IMR-90 (cell line): ENCODE measurements around the gene LRRC8C. TPM values are rescaled to one million over a fixed set of nuclear protein-coding genes. Genes with fewer than 3 reads are reported as not detected.
A peak's percentile ranks its signal among the peaks of the same experiment; 100 is the strongest.

ENCODE experiments used
- ATAC-seq: fragments of 200-7000 bp; cut with Tn5 transposase; 2 replicates; pipeline ENCODE4 v1.9.1; 2020; ENCODE audit warnings: low read depth, mild to moderate bottlenecking, moderate library complexity
- BruUV-seq: library from RNA; stranded (reverse); fragments of 400-500 nt; replicated peaks from 2 replicates; lab custom pipeline; 2021; lab: Mats Ljungman, UMichigan
- CTCF ChIA-PET: fragments of 300-600 bp; formaldehyde crosslinking; extraction: SDS; loops from one replicate; lab custom pipeline; 2021; ENCODE audit warnings: antibody characterized with exemption; lab: Yijun Ruan, JAX
- POLR2A ChIA-PET: fragments of 300-600 bp; sonication (Branson Sonifier 250); formaldehyde crosslinking; loops from one replicate; lab custom pipeline; 2022; ENCODE audit warnings: antibody characterized with exemption; ENCODE audit not compliant: unreplicated experiment; lab: Charles Lee
- DNase-seq: peaks from one replicate; pipeline ENCODE4 v3.0.0; 2013
- H2AFZ ChIP-seq: replicated peaks from 2 replicates; pipeline ENCODE3; 2013; ENCODE audit warnings: low read length, mild to moderate bottlenecking; ENCODE audit not compliant: poor library complexity
- H2AK5ac ChIP-seq: 2 replicates; pipeline ENCODE4 v1.6.1; 2013; ENCODE audit warnings: low read depth, low read length, inconsistent platforms
- H2AK9ac ChIP-seq: replicated peaks from 2 replicates; pipeline ENCODE3; 2013; ENCODE audit warnings: mild to moderate bottlenecking, low read depth, low read length, moderate library complexity; ENCODE audit not compliant: poor library complexity
- H2BK120ac ChIP-seq: 2 replicates; pipeline ENCODE4 v1.6.1; 2013; ENCODE audit warnings: low read depth, low read length, inconsistent platforms
- H2BK15ac ChIP-seq: 3 replicates; pipeline ENCODE4 v1.6.1; 2013; ENCODE audit warnings: low read depth, low read length, inconsistent platforms
- H2BK20ac ChIP-seq: 2 replicates; pipeline ENCODE4 v1.6.1; 2013; ENCODE audit warnings: low read depth, mild to moderate bottlenecking, inconsistent platforms, low read length, moderate library complexity
- H2BK5ac ChIP-seq: 2 replicates; pipeline ENCODE4 v1.6.1; 2013; ENCODE audit warnings: mild to moderate bottlenecking, low read depth, low read length, inconsistent platforms; ENCODE audit not compliant: poor library complexity, severe bottlenecking
- H3K14ac ChIP-seq: replicated peaks from 2 replicates; pipeline ENCODE4 v1.6.1; 2013; ENCODE audit warnings: low read depth, low read length, inconsistent platforms
- H3K18ac ChIP-seq: 2 replicates; pipeline ENCODE4 v1.6.1; 2013; ENCODE audit warnings: low read depth, low read length, control low read depth
- H3K23ac ChIP-seq: 2 replicates; pipeline ENCODE4 v1.6.1; 2013; ENCODE audit warnings: low read depth, low read length, inconsistent platforms
- H3K27ac ChIP-seq: 2 replicates; pipeline ENCODE4 v1.5.1; 2013; ENCODE audit warnings: mild to moderate bottlenecking, control low read depth, low read length; ENCODE audit not compliant: insufficient read depth
- H3K27me3 ChIP-seq: 2 replicates; pipeline ENCODE4 v1.6.1; 2013; ENCODE audit warnings: low read length; ENCODE audit not compliant: control insufficient read depth, insufficient read depth
- H3K36me3 ChIP-seq: 2 replicates; pipeline ENCODE4 v1.6.1; 2013; ENCODE audit warnings: low read length, mixed read lengths; ENCODE audit not compliant: control insufficient read depth, insufficient read depth
- H3K4ac ChIP-seq: 2 replicates; pipeline ENCODE4 v1.6.1; 2013; ENCODE audit warnings: low read depth, low read length, inconsistent platforms
- H3K4me1 ChIP-seq: 2 replicates; pipeline ENCODE4 v1.6.1; 2013; ENCODE audit warnings: low read length, mixed read lengths; ENCODE audit not compliant: control insufficient read depth, insufficient read depth
- H3K4me2 ChIP-seq: 2 replicates; pipeline ENCODE4 v1.6.1; 2013; ENCODE audit warnings: low read depth, mild to moderate bottlenecking, control low read depth, low read length, moderate library complexity
- H3K4me3 ChIP-seq: 2 replicates; pipeline ENCODE4 v1.5.1; 2013; ENCODE audit warnings: low read depth, mild to moderate bottlenecking, control low read depth, low read length, moderate library complexity; ENCODE audit not compliant: insufficient read depth
- H3K56ac ChIP-seq: 2 replicates; pipeline ENCODE4 v1.6.1; 2013; ENCODE audit warnings: low read length, inconsistent platforms; ENCODE audit not compliant: insufficient read depth; ENCODE audit errors: extremely low read depth
- H3K79me1 ChIP-seq, 2 experiments: 2 replicates each; pipeline ENCODE4 v1.6.1; 2013; ENCODE audit warnings: low read length in 2 of 2, inconsistent platforms in 1 of 2, low read depth in 1 of 2
- H3K9ac ChIP-seq: 2 replicates; pipeline ENCODE4 v1.6.1; 2013; ENCODE audit warnings: low read depth, low read length, control low read depth
- H3K9me1 ChIP-seq: 2 replicates; pipeline ENCODE4 v1.6.1; 2013; ENCODE audit warnings: low read length, inconsistent platforms; ENCODE audit not compliant: insufficient read depth
- H3K9me3 ChIP-seq: 2 replicates; pipeline ENCODE4 v1.6.1; 2013; ENCODE audit warnings: low read length; ENCODE audit not compliant: control insufficient read depth, insufficient read depth
- H4K20me1 ChIP-seq: 2 replicates; pipeline ENCODE4 v1.6.1; 2013; ENCODE audit warnings: low read length, inconsistent platforms; ENCODE audit not compliant: insufficient read depth
- H4K5ac ChIP-seq: 2 replicates; pipeline ENCODE4 v1.6.1; 2013; ENCODE audit warnings: mild to moderate bottlenecking, low read depth, low read length, control low read depth
- H4K8ac ChIP-seq, 2 experiments: 2 replicates each; pipeline ENCODE4 v1.6.1; 2013; ENCODE audit warnings: low read depth in 2 of 2, low read length in 2 of 2, control low read depth in 1 of 2, inconsistent platforms in 1 of 2
- H4K91ac ChIP-seq: 2 replicates; pipeline ENCODE4 v1.6.1; 2013; ENCODE audit warnings: low read depth, low read length, inconsistent platforms; ENCODE audit not compliant: insufficient read depth
- BHLHE40 ChIP-seq: fragments of 150-350 bp; IDR thresholded peaks from 2 replicates; pipeline ENCODE4 v1.6.1; 2016; ENCODE audit warnings: mild to moderate bottlenecking, low read depth, low read length
- CEBPB ChIP-seq: IDR thresholded peaks from 2 replicates; pipeline ENCODE4 v1.6.1; 2012; ENCODE audit warnings: low read depth, low read length, improper control_type of control experiment
- CTCF ChIP-seq: conservative IDR thresholded peaks from 2 replicates; pipeline ENCODE4 v1.5.1; 2012; ENCODE audit warnings: mild to moderate bottlenecking, low read depth, low read length, improper control_type of control experiment
- ELK1 ChIP-seq: fragments of 150-350 bp; IDR thresholded peaks from 2 replicates; pipeline ENCODE4 v1.6.1; 2016; ENCODE audit warnings: low read depth, mild to moderate bottlenecking, low read length, moderate library complexity, borderline replicate concordance
- MAFK ChIP-seq: IDR thresholded peaks from 2 replicates; pipeline ENCODE4 v1.6.1; 2012; ENCODE audit warnings: low read depth, low read length, improper control_type of control experiment
- MAZ ChIP-seq: IDR thresholded peaks from 2 replicates; pipeline ENCODE4 v1.6.1; 2012; ENCODE audit warnings: low read depth, mild to moderate bottlenecking, low read length, improper control_type of control experiment, moderate library complexity, borderline replicate concordance
- NFE2L2 ChIP-seq: fragments of 150-350 bp; IDR thresholded peaks from 2 replicates; pipeline ENCODE4 v1.6.1; 2016; ENCODE audit warnings: low read depth, mild to moderate bottlenecking, low read length
- POLR2A ChIP-seq: IDR thresholded peaks from 2 replicates; pipeline ENCODE4 v1.6.1; 2012; ENCODE audit warnings: mild to moderate bottlenecking, low read depth, low read length
- RAD21 ChIP-seq: IDR thresholded peaks from 2 replicates; pipeline ENCODE4 v1.6.1; 2012; ENCODE audit warnings: low read length, improper control_type of control experiment
- RCOR1 ChIP-seq: IDR thresholded peaks from 2 replicates; pipeline ENCODE4 v1.6.1; 2012; ENCODE audit warnings: mild to moderate bottlenecking, low read length, improper control_type of control experiment; ENCODE audit not compliant: insufficient replicate concordance
- RFX5 ChIP-seq: IDR thresholded peaks from 2 replicates; pipeline ENCODE4 v1.8.0; 2012; ENCODE audit warnings: low read depth, mild to moderate bottlenecking, low read length, moderate library complexity
- SMC3 ChIP-seq: fragments of 150-350 bp; IDR thresholded peaks from 2 replicates; pipeline ENCODE4 v1.6.1; 2016; ENCODE audit warnings: low read depth, mild to moderate bottlenecking, antibody characterized with exemption, low read length, moderate library complexity
- WGBS, 2 experiments: methylation state at CpG; one replicate each; pipeline versions ENCODE4 v1.1.5 to v1.1.7; 2013; ENCODE audit warnings: missing lambda C conversion rate in 2 of 2; ENCODE audit not compliant: insufficient read length in 1 of 2; ENCODE audit errors: extremely low coverage in 2 of 2; 5-methylcytosine and 5-hydroxymethylcytosine counted together
- dilution Hi-C: fragments of 300-500 bp; cut with HindIII; formaldehyde crosslinking; loops from one replicate; pipeline ENCODE4 v1.14.3; 2018; ENCODE audit warnings: low sequenced_read_pairs; ENCODE audit not compliant: unreplicated experiment
- in situ Hi-C: fragments of 300-500 bp; cut with MboI; formaldehyde crosslinking; loops from 3 replicates; pipeline ENCODE4 v1.14.3; 2019; ENCODE audit warnings: low sequenced_read_pairs, inconsistent platforms, mixed read lengths
- intact Hi-C: fragments of 100-400 bp; cut with micrococcal nuclease; formaldehyde crosslinking; loops from 2 replicates; pipeline ENCODE4 v1.10.0; 2022
- polyA plus RNA-seq, 3 experiments: library from polyadenylated mRNA; depleted of rRNA; stranded (reverse); fragments of >200 nt; gene quantifications; 2 replicates each; pipeline ENCODE4 v1.2.3, GENCODE V29; 2012; ENCODE audit warnings: low replicate concordance in 1 of 3
- total RNA-seq: library from RNA; depleted of rRNA; stranded (reverse); fragments of >200 nt; gene quantifications from 2 replicates; pipeline ENCODE4 v1.2.3, GENCODE V29; 2012

Gene LRRC8C
- total and polyA plus RNA-seq, 2 of the 4 experiments (the other 2 are of a cell fraction): 6.5 to 12.9 TPM

- TF ChIP-seq NFE2L2 (no peak), MAFK (no peak), CEBPB (no peak), RFX5 (no peak)
These were observed 130.1 kb downstream of the LRRC8C start (continued) for GRCh38 chr1:89762779-89763648.

- no peaks in the 10 kb centered on the region; the same call in 1 of the 2 replicates for H3K9me1 ChIP-seq
- WGBS, 2 experiments: 49% methylated on average over 4 of the region's 5 CpGs; no CpG with 5 or more reads in 1 of the 2 experiments
- no peaks in the 10 kb centered on the region for H4K20me1 ChIP-seq
- H3K4me1 ChIP-seq: peaks cover 2% of the 10 kb centered on the region; the same call in 1 of the 2 replicates
- H4K91ac ChIP-seq: no peak overlapping the region
- ATAC-seq (no peak), DNase-seq (no peak)
- POLR2A ChIA-PET: interaction anchor here (0.8 kb wide), 1 partner anchor 167 kb away, joined by 4 read pairs; no protein-coding TSS in a partner anchor
- H3K14ac ChIP-seq: no peak overlapping the region
- no peaks in the 10 kb centered on the region for H3K36me3 ChIP-seq
- dilution Hi-C loops: no loop called here
- H3K23ac ChIP-seq: peak overlapping the region; percentile 83; the same call in 1 of the 2 replicates
- H3K27ac ChIP-seq: no peak overlapping the region
- peak overlapping the region in 1 of 2 experiments; percentile 69; a peak in 1 of 4 replicates for H4K8ac ChIP-seq
- H3K56ac ChIP-seq: no peak overlapping the region
- H3K18ac ChIP-seq: no peak overlapping the region
- no peak overlapping the region for H2BK5ac ChIP-seq
- no TSS peak for BruUV-seq
- H3K9me3 ChIP-seq: no peaks in the 10 kb centered on the region
- no peaks in the 10 kb centered on the region for H3K27me3 ChIP-seq
- no peaks in the 10 kb centered on the region for H3K79me1 ChIP-seq
- H2AK9ac ChIP-seq: peak overlapping the region; percentile 71
- intact Hi-C loops: loop anchor here (1.0 to 2.0 kb wide), 4 partner anchors 131 to 280 kb away; partner anchors contain the start of gene LRRC8B
- no peak overlapping the region for H2BK120ac ChIP-seq
- peak overlapping the region; percentile 94 for H3K4me2 ChIP-seq
- H2BK20ac ChIP-seq: no peak overlapping the region
- no peak overlapping the region for H3K9ac ChIP-seq
- TF ChIP-seq NFE2L2: no peak
- no peak for TF ChIP-seq RAD21
- TF ChIP-seq ELK1: no peak
- no peak for TF ChIP-seq MAZ
- no peak for TF ChIP-seq BHLHE40
- TF ChIP-seq CEBPB: no peak
- TF ChIP-seq SMC3: no peak
- TF ChIP-seq POLR2A: no peak
- TF ChIP-seq RCOR1: no peak
- no peak for TF ChIP-seq RFX5
- no peak for TF ChIP-seq CTCF
- in situ Hi-C loops: loop anchor here (10.0 kb wide), 1 partner anchor 279 kb away; no protein-coding TSS in a partner anchor
- no peak overlapping the region for H4K5ac ChIP-seq
- H2AK5ac ChIP-seq: no peak overlapping the region
- CTCF ChIA-PET: interaction anchor here (0.6 to 3.4 kb wide), 21 partner anchors 19 to 278 kb away, joined by 3 to 35 read pairs (median 6); partner anchors contain the start of gene LRRC8C
- no peak overlapping the region for H3K4ac ChIP-seq
- H2AFZ ChIP-seq: peak overlapping the region; percentile 92
- peak overlapping the region; percentile 74; the same call in 1 of the 3 replicates for H2BK15ac ChIP-seq
- no peak overlapping the region for H3K4me3 ChIP-seq
These were observed 130.7 kb downstream of the LRRC8C start for GRCh38 chr1:89763649-89763986.
